Measurements from ENCODE around the gene PSEN2.

- TF ChIP-seq CTCF (IDR thresholded peaks at IDR 0.05) (no peak), POLR2A (IDR thresholded peaks at IDR 0.05) (no peak)
Observed at GRCh38 chr1:226871636-226872327, 1.4 kb downstream of the PSEN2 start.
